HG02973 (cell line): ENCODE results near the gene ZIC5.

Experiments used
- ATAC-seq: cut with Tn5 transposase; IDR thresholded peaks from one replicate; pipeline ENCODE4 v1.9.1; 2021; ENCODE audit warnings: moderate library complexity; ENCODE audit not compliant: unreplicated experiment

The ZIC5 gene

DNA sequence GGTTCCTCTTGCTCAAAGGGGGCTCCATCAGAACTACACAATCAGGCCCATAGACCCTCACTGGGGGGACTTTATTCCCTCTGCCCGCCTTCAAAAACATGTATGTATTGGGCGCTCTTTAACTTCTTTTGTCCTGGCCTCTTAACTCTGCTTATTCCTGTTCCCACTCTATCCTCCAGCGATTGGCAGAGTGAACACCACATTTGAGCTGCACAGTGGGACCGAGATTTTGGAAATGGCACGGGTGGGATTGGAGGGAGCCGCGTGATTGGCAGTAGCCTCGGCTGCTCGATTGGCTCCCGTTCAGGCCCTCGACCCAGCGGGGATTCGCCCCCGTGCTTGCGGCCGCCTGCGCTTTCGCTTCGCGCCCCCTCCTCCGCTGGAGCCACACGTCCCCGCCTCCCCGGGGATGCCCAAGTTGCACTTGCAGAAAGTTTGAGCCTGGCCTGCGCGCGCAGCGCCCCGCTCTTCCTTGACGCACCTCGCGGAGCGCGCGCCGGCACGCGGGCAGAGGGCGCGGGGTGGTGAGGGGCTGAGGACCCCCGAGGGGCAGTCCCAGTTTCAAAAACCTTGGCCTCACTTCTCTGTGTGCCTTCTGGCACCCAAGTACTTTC is at the start of gene ZIC5:
Gene ZIC5, minus strand, starts transcription at position 192 of the 614 bp plus-strand sequence. Its CDS starts 164 bp downstream, at position 28.
- no peak for ATAC-seq

DNA sequence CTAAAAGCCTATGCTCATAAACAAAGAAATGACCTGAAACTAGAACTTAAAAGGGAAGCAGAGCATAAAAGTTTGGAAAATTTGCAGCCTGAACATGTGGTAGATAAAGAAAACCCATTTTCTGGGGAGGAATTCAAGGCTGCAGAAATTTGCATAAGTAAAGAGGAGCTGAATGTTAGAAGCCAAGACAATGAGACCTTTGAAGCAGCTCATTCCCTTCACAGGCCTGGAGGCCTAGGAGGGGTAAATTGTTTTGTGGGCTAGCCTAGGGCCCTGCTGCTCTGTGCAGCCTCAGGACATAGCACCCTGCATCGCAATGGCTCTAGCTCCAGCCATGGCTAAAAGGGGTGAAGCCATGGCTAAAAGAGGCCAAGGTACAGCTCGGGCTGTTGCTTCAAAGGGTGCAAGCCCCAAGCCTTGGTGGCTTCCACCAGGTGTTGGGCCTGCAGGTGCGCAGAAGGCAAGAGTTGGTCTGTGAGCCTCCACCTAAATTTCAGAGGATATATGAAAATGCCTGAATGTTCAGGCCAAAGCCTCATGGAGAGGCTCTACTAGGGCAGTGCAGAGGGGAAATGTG is 48.3 kb upstream of the ZIC5 start:
- no peak for ATAC-seq

DNA sequence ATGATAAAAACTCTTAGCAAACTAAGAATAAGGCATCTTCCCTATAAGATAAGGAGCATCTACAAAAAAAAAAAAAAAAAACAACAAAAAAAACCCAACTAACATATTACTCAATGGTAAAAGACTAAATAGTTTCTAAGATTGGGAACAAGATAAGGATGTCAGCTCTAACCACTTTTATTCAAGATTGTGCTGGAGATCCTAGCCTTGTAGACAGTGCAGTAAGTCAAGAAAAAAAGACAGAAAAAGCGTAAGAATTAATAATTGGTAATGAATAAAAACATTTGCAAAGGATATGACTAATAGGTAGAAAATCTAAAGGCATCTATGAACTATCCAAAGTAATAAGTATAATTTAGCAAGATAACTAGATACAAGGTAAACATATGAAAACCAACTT is 43.1 kb upstream of the ZIC5 start:
- no peak for ATAC-seq

GRCh38 chr13:99998261-99998660 is 26.7 kb upstream of the ZIC5 start:
- no peak for ATAC-seq

- ATAC-seq, result no peak
Observed at GRCh38 chr13:99997702-99998214, 26.2 kb upstream of the ZIC5 start.

- ATAC-seq, result no peak
Observed at GRCh38 chr13:99996381-99996973, 24.9 kb upstream of the ZIC5 start.

- no peak for ATAC-seq
Observed at GRCh38 chr13:99995589-99996380, 24.2 kb upstream of the ZIC5 start.

DNA sequence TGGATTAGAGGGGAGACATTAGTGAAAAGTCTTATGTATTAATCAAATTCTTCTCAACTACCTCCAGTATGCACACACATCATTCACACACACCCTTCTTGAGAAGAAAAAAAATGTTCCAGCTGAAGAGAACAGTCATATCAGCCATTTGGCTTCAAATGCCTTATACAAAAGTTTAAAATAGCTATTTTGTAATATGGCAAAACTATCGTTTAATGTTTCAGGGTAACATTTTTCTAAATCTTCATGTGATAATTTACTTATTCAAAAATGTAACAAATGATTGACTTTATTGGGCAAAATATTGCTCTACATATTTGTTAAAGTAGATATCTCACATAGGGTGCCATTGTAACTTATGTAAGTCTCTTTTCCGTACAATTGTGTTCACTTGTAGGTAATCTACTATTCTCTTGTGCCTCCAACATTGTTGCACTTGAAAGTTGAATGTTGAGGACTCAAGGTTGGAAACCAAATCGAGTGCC is 23.6 kb upstream of the ZIC5 start:
- no peak for ATAC-seq

GRCh38 chr13:99994638-99995020 is 23.1 kb upstream of the ZIC5 start:
- no peak for ATAC-seq

GRCh38 chr13:99993660-99994637 is 22.4 kb upstream of the ZIC5 start:
- no peak for ATAC-seq

GRCh38 chr13:99992949-99993351 is 21.4 kb upstream of the ZIC5 start:
- ATAC-seq, result no peak

GRCh38 chr13:99991828-99992775 is 20.5 kb upstream of the ZIC5 start:
- ATAC-seq, result no peak

DNA sequence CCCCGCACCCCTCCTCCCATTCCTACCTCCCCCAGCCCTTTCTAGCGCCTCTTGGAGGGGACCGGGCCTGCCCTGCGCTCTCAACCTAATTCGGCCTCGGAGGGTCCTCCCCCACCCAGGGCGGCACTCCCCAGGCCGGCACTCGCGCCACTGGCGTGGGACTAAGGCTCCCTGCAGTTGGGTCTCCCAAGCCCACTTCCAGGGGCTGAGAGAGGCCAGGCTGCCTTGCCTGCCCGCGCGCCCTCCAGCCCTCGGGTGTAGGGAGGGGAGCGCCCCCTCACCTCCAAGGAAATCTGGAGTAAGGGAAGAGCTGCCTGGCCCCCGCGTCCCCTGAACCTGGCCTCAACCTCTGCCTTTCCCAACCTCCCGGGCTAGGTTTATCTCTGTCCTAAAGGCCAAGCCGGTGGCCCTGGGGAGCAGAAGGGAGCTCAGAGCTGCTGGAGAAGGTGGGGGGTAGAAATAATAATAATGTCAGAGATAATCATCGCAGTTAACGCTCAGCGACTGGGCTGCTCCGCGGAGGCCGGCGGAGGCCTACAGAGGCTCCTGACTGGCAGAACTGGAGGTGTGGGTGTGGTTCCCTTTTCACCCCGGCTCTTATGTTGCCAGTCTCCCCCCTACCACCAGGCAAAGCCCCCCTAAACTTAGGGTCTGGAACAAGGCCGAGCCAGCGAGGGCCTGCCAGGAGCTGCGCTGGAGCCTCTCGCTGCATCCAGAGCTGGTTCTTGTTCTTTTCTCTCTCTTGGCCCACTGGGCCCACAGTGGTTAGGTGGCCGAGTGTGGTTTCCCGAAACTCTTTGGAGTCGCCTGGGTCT is 19.7 kb upstream of the ZIC5 start:
- no peak for ATAC-seq

DNA sequence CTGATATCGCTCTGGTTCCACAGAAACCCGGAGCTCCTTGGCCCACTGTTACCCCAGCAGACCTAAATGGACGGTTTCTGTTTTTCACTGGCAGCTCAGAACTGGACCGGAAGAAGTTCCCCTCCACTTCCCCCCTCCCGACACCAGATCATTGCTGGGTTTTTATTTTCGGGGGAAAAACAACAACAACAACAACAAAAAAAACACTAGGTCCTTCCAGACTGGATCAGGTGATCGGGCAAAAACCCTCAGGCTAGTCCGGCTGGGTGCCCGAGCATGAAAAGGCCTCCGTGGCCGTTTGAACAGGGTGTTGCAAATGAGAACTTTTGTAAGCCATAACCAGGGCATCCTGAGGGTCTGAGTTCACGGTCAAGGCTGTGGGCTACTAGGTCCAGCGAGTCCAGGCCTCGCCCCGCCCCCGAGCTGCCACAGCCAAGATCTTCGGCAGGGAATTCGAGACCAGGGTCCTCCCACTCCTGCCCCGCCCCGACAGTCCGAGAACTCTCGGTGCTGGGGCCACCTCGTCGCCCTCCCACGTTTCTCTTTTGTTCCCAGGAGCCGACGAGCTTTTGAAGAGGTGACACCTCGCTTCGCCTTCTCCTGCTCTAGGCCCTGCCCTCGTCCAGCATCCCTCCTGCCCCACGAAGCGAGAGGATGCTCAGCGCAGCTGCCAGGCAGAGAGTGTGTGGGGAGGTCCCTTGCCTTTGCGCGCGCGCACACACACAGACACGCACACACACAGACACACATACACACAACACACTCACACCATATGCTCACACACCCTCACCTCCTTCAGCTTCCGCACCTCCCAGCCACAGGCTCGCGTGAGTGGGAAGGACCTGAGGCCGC is 18.8 kb upstream of the ZIC5 start:
- ATAC-seq, result no peak

DNA sequence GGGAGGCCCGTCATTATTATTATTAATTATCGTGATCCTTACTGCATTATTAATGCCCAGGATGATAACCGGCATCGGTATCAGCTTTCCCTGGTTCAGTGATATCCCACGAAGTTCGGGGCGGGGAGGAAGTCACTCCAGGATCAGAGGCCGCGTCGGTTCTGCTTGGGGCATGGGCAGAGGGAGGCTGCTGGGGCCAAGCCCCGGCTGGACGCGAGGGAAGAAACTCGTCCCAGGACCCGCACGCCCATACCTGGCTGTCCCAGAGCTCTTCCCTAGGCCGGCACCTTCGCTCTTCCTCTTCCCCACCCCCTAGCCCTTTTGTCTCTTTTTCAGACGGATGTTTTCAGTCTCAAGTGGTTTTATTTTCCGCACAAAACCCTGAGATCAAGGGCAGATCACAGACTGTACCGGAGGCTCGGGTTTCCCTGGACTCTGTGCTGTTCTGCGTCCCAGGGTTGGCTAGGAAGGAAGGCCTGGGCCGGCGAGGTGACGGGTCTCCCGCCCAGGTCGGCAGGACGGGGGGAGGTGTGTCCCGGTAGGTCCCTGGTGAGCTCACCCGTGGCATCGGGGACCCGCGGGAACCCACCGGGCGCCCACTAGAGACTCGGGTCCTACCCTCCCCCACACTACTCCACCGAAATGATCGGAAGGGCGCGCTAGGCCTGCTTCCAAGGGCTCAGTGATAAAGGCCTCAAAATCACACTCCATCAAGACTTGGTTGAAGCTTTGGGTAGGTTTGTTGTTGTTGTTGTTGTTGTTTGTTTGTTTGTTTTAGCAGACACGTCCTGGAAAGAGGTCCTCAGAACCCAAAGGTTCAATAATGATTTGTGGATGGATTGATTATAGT is 17.9 kb upstream of the ZIC5 start:
- no peak for ATAC-seq

- no peak for ATAC-seq
Observed at GRCh38 chr13:99988529-99989275, 17.1 kb upstream of the ZIC5 start.
